ENCODE measurements around the gene EGFR.

EGFR gene

GRCh38 chr7:55127622-55128081, 108.8 kb downstream of the EGFR start:
- no peaks in the 10 kb centered on the region for H3K27me3 Mint-ChIP-seq
- no peaks in the 10 kb centered on the region for H3K36me3 Mint-ChIP-seq (ENCODE audit: low read depth)
- intact Hi-C loops (cut with micrococcal nuclease) = no loop called here
- no peaks in the 10 kb centered on the region for H3K9me3 Mint-ChIP-seq
- H3K4me1 Mint-ChIP-seq (ENCODE audit: low read depth) = no peaks in the 10 kb centered on the region
- H3K4me3 Mint-ChIP-seq = no peak overlapping the region
- no peak overlapping the region for H3K27ac Mint-ChIP-seq

- Mint-ChIP-seq H3K4me3 (no peak overlapping the region), H3K4me1 (ENCODE audit: low read depth) (no peaks in the 10 kb centered on the region), H3K36me3 (ENCODE audit: low read depth) (no peaks in the 10 kb centered on the region), H3K27me3 (no peaks in the 10 kb centered on the region), H3K27ac (no peak overlapping the region), H3K9me3 (no peaks in the 10 kb centered on the region)
- intact Hi-C loops (cut with micrococcal nuclease) = no loop called here
Observed at GRCh38 chr7:55128693-55129394, 110.0 kb downstream of the EGFR start.

- intact Hi-C loops (cut with micrococcal nuclease) = no loop called here
- Mint-ChIP-seq H3K4me1 (ENCODE audit: low read depth) (no peaks in the 10 kb centered on the region), H3K9me3 (no peaks in the 10 kb centered on the region), H3K27ac (no peak overlapping the region), H3K27me3 (no peaks in the 10 kb centered on the region), H3K4me3 (no peak overlapping the region), H3K36me3 (ENCODE audit: low read depth) (no peaks in the 10 kb centered on the region)
Observed at GRCh38 chr7:55129541-55130394, 111.0 kb downstream of the EGFR start.

- Mint-ChIP-seq H3K9me3 (no peaks in the 10 kb centered on the region), H3K27me3 (no peaks in the 10 kb centered on the region), H3K4me3 (no peak overlapping the region), H3K27ac (no peak overlapping the region), H3K4me1 (ENCODE audit: low read depth) (no peaks in the 10 kb centered on the region), H3K36me3 (ENCODE audit: low read depth) (no peaks in the 10 kb centered on the region)
- intact Hi-C loops (cut with micrococcal nuclease) = no loop called here
Observed at GRCh38 chr7:55130395-55131141, 111.8 kb downstream of the EGFR start.

- H3K9me3 Mint-ChIP-seq = no peaks in the 10 kb centered on the region
- H3K27ac Mint-ChIP-seq = no peak overlapping the region
- intact Hi-C loops (cut with micrococcal nuclease) = no loop called here
- H3K36me3 Mint-ChIP-seq (ENCODE audit: low read depth) = no peaks in the 10 kb centered on the region
- H3K27me3 Mint-ChIP-seq = no peaks in the 10 kb centered on the region
- H3K4me3 Mint-ChIP-seq = no peak overlapping the region
- H3K4me1 Mint-ChIP-seq (ENCODE audit: low read depth) = no peaks in the 10 kb centered on the region
Observed at GRCh38 chr7:55131142-55131929, 112.5 kb downstream of the EGFR start.

- Mint-ChIP-seq H3K27ac (no peak overlapping the region), H3K4me3 (no peak overlapping the region), H3K27me3 (no peaks in the 10 kb centered on the region), H3K36me3 (ENCODE audit: low read depth) (no peaks in the 10 kb centered on the region), H3K9me3 (no peaks in the 10 kb centered on the region), H3K4me1 (ENCODE audit: low read depth) (no peaks in the 10 kb centered on the region)
- intact Hi-C loops (cut with micrococcal nuclease) = no loop called here
Observed at GRCh38 chr7:55132550-55132889, 113.7 kb downstream of the EGFR start.

- Mint-ChIP-seq H3K27ac (no peak overlapping the region), H3K9me3 (no peaks in the 10 kb centered on the region)
- intact Hi-C loops (cut with micrococcal nuclease) = no loop called here
Observed at GRCh38 chr7:55132890-55133551, 114.2 kb downstream of the EGFR start.

GRCh38 chr7:55133630-55134358, 115.0 kb downstream of the EGFR start:
- Mint-ChIP-seq H3K9me3 (peaks cover 5% of the 10 kb centered on the region), H3K27ac (no peak overlapping the region), H3K4me1 (ENCODE audit: low read depth) (no peaks in the 10 kb centered on the region), H3K36me3 (ENCODE audit: low read depth) (no peaks in the 10 kb centered on the region), H3K4me3 (no peak overlapping the region), H3K27me3 (no peaks in the 10 kb centered on the region)
- intact Hi-C loops (cut with micrococcal nuclease) = no loop called here

More at GRCh38 chr7:55132890-55133551, 114.2 kb downstream of the EGFR start:
- no peak overlapping the region for H3K4me3 Mint-ChIP-seq
- no peaks in the 10 kb centered on the region for H3K27me3 Mint-ChIP-seq
- no peaks in the 10 kb centered on the region for H3K4me1 Mint-ChIP-seq (ENCODE audit: low read depth)
- no peaks in the 10 kb centered on the region for H3K36me3 Mint-ChIP-seq (ENCODE audit: low read depth)

- no peaks in the 10 kb centered on the region for H3K36me3 Mint-ChIP-seq (ENCODE audit: low read depth)
- peaks cover 9% of the 10 kb centered on the region for H3K9me3 Mint-ChIP-seq
- H3K27ac Mint-ChIP-seq = no peak overlapping the region
- no peak overlapping the region for H3K4me3 Mint-ChIP-seq
- no peaks in the 10 kb centered on the region for H3K27me3 Mint-ChIP-seq
- H3K4me1 Mint-ChIP-seq (ENCODE audit: low read depth) = no peaks in the 10 kb centered on the region
- intact Hi-C loops (cut with micrococcal nuclease) = no loop called here
Observed at GRCh38 chr7:55134359-55134725, 115.5 kb downstream of the EGFR start.

GRCh38 chr7:55134786-55135185, 116.0 kb downstream of the EGFR start:
- no peaks in the 10 kb centered on the region for H3K4me1 Mint-ChIP-seq (ENCODE audit: low read depth)
- no peaks in the 10 kb centered on the region for H3K27me3 Mint-ChIP-seq
- H3K9me3 Mint-ChIP-seq = peaks cover 9% of the 10 kb centered on the region
- H3K4me3 Mint-ChIP-seq = no peak overlapping the region
- no peaks in the 10 kb centered on the region for H3K36me3 Mint-ChIP-seq (ENCODE audit: low read depth)
- no peak overlapping the region for H3K27ac Mint-ChIP-seq
- intact Hi-C loops (cut with micrococcal nuclease) = no loop called here

GRCh38 chr7:55135462-55135861, 116.6 kb downstream of the EGFR start:
- no peak overlapping the region for H3K4me3 Mint-ChIP-seq
- no peaks in the 10 kb centered on the region for H3K27me3 Mint-ChIP-seq
- H3K36me3 Mint-ChIP-seq (ENCODE audit: low read depth) = no peaks in the 10 kb centered on the region
- H3K4me1 Mint-ChIP-seq (ENCODE audit: low read depth) = no peaks in the 10 kb centered on the region
- peaks cover 9% of the 10 kb centered on the region for H3K9me3 Mint-ChIP-seq
- H3K27ac Mint-ChIP-seq = no peak overlapping the region
- intact Hi-C loops (cut with micrococcal nuclease) = no loop called here

GRCh38 chr7:55138663-55139062, 119.8 kb downstream of the EGFR start:
- no peaks in the 10 kb centered on the region for H3K27me3 Mint-ChIP-seq
- H3K4me1 Mint-ChIP-seq (ENCODE audit: low read depth) = no peaks in the 10 kb centered on the region
- H3K4me3 Mint-ChIP-seq = no peak overlapping the region
- no peak overlapping the region for H3K27ac Mint-ChIP-seq
- H3K36me3 Mint-ChIP-seq (ENCODE audit: low read depth) = no peaks in the 10 kb centered on the region
- intact Hi-C loops (cut with micrococcal nuclease) = no loop called here
- H3K9me3 Mint-ChIP-seq = peaks cover 9% of the 10 kb centered on the region

All from dendritic cell treated with granulocyte-macrophage colony-stimulating factor and Interleukin-4, amounts not matched to agents 40 ng/mL and 50 ng/mL, for 4 days (primary cell).